Colonic mucosa (tissue), 4 donors: Measurements from ENCODE around the gene RNPEPL1. TPM values are rescaled to one million over a fixed set of nuclear protein-coding genes. Genes with fewer than 3 reads are reported as not detected.

Source experiments
- DNase-seq: peaks from one replicate; pipeline ENCODE4 v3.0.0-alpha.2; 2020
- H3K27ac ChIP-seq: fragments of 200-600 bp; one replicate; pipeline ENCODE4 v1.8.0; 2021
- H3K27me3 ChIP-seq: fragments of 200-600 bp; one replicate; pipeline ENCODE4 v1.8.0; 2021
- H3K36me3 ChIP-seq: fragments of 200-600 bp; one replicate; pipeline ENCODE4 v1.8.0; 2021
- H3K4me1 ChIP-seq: fragments of 200-600 bp; one replicate; pipeline ENCODE4 v1.8.0; 2021; ENCODE audit warnings: mild to moderate bottlenecking
- H3K4me3 ChIP-seq: fragments of 200-600 bp; one replicate; pipeline ENCODE4 v1.8.0; 2021
- H3K9ac ChIP-seq, 2 donors: one replicate each; pipeline ENCODE4 v1.7.0; 2013; ENCODE audit warnings: control low read depth in 2 of 2, low read depth in 2 of 2, low read length in 2 of 2
- H3K9me3 ChIP-seq: fragments of 200-600 bp; one replicate; pipeline ENCODE4 v1.8.0; 2021
- CTCF ChIP-seq: fragments of 200-600 bp; IDR thresholded peaks from one replicate; pipeline ENCODE4 v1.8.0; 2022; ENCODE audit warnings: antibody characterized with exemption, mild to moderate bottlenecking
- intact Hi-C: fragments of 100-400 bp; cut with DNase I; formaldehyde crosslinking; loops from one replicate; pipeline ENCODE4 v1.14.1; 2022
- total RNA-seq, 2 donors: library from RNA; stranded (reverse); fragmentation: NEBNext Ultra II Directional in 1 of 2; extraction: Animal tissue kit (Norgen Biotek cat#: 25700) in 1 of 2; gene quantifications; one replicate each; pipeline ENCODE4 v1.2.1, GENCODE V29; 2021
- donor health status: healthy.
- donor health status: DM: no; HTN: no; CAD: no.
- donor health status: DM: no; HTN: no; CAD: no.

Gene RNPEPL1
- total RNA-seq, 2 donors from 2014 or later: 87.2 to 108 TPM

DNA sequence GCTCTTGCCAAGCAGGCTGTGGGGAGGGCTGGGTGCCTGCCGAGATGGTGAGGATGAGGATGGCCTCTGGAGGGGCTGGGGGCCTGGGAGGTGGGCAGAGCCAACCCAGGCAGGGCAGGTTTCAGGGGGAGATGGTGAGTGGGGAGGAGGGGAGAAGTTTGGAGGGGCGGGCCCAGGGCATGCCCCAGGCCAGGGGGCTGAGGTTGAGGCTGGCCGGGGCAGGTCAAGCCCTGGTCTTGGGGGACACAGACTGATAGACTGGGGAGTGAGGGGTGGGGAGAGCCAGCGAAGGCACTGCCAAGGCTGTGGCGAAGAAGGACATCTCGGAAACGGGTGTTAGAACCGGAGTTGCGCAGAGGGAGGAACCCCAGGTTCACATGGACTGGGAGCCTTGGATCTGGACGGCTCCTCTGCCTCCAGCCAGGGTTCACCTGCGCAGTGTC lies 30.9 kb downstream of the RNPEPL1 start:
- no peak for DNase-seq
- intact Hi-C loops: no loop called here
- no peaks in the 10 kb centered on the region for H3K36me3 ChIP-seq
- no peak for TF ChIP-seq CTCF
- H3K4me1 ChIP-seq: peaks cover 11% of the 10 kb centered on the region
- no peak overlapping the region for H3K27ac ChIP-seq
- H3K4me3 ChIP-seq: no peak overlapping the region
- H3K9ac ChIP-seq: no peak overlapping the region
- no peaks in the 10 kb centered on the region for H3K27me3 ChIP-seq
- no peaks in the 10 kb centered on the region for H3K9me3 ChIP-seq

- H3K27ac ChIP-seq: no peak overlapping the region
- no peak for DNase-seq
- intact Hi-C loops: loop anchor here (10.0 kb wide), 1 partner anchor 86 kb away; no protein-coding TSS in a partner anchor
- TF ChIP-seq CTCF: no peak
- H3K4me1 ChIP-seq: peaks cover 11% of the 10 kb centered on the region
- H3K9ac ChIP-seq: no peak overlapping the region
- no peaks in the 10 kb centered on the region for H3K36me3 ChIP-seq
- H3K27me3 ChIP-seq: no peaks in the 10 kb centered on the region
- H3K9me3 ChIP-seq: no peaks in the 10 kb centered on the region
- no peak overlapping the region for H3K4me3 ChIP-seq
Measured at GRCh38 chr2:240600451-240600961, 32.2 kb downstream of the RNPEPL1 start.

- no peak for TF ChIP-seq CTCF
Measured at GRCh38 chr2:240601061-240601830, 33.0 kb downstream of the RNPEPL1 start.

DNA sequence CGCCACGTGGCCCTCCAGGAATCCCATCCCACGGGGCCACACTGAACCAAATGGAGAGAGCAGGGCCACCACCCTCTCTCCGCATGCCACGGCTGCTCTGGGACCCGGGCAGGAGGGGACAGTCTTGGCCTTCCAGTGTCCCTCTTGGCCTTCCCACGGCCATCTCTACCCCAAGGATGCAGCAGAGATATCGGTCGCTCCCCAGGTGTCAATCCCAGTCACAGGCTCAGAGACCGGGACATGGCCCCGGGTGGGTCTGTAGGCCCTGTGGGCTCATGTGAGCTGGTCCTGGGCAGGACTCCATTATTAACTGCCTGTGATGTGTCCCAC lies 33.5 kb downstream of the RNPEPL1 start:
- H3K4me3 ChIP-seq: no peak overlapping the region
- H3K27me3 ChIP-seq: no peaks in the 10 kb centered on the region
- DNase-seq: no peak
- no peaks in the 10 kb centered on the region for H3K9me3 ChIP-seq
- H3K36me3 ChIP-seq: no peaks in the 10 kb centered on the region
- intact Hi-C loops: loop anchor here (10.0 kb wide), 1 partner anchor 87 kb away; no protein-coding TSS in a partner anchor
- H3K27ac ChIP-seq: no peak overlapping the region
- H3K4me1 ChIP-seq: peaks cover 11% of the 10 kb centered on the region
- no peak overlapping the region for H3K9ac ChIP-seq
- no peak for TF ChIP-seq CTCF

More at GRCh38 chr2:240601061-240601830, 33.0 kb downstream of the RNPEPL1 start:
- intact Hi-C loops: loop anchor here (10.0 kb wide), 1 partner anchor 86 kb away; no protein-coding TSS in a partner anchor
- no peaks in the 10 kb centered on the region for H3K27me3 ChIP-seq
- H3K4me1 ChIP-seq: peaks cover 11% of the 10 kb centered on the region
- no peak overlapping the region for H3K9ac ChIP-seq
- no peak overlapping the region for H3K27ac ChIP-seq
- no peak for DNase-seq
- no peaks in the 10 kb centered on the region for H3K9me3 ChIP-seq
- no peaks in the 10 kb centered on the region for H3K36me3 ChIP-seq
- no peak overlapping the region for H3K4me3 ChIP-seq

- H3K9me3 ChIP-seq: no peaks in the 10 kb centered on the region
- H3K27me3 ChIP-seq: no peaks in the 10 kb centered on the region
- intact Hi-C loops: loop anchor here (10.0 kb wide), 1 partner anchor 88 kb away; no protein-coding TSS in a partner anchor
- H3K9ac ChIP-seq: peak overlapping the region in 1 of 2 donors; percentile 40
- DNase-seq: no peak
- no peak overlapping the region for H3K27ac ChIP-seq
- no peaks in the 10 kb centered on the region for H3K36me3 ChIP-seq
- TF ChIP-seq CTCF: no peak
- peaks cover 11% of the 10 kb centered on the region for H3K4me1 ChIP-seq
- H3K4me3 ChIP-seq: no peak overlapping the region
Measured at GRCh38 chr2:240602266-240603050, 34.2 kb downstream of the RNPEPL1 start.
